Panc1 (cell line): ENCODE measurements around the gene TFG. TPM values are rescaled to one million over a fixed set of nuclear protein-coding genes. Genes with fewer than 3 reads are reported as not detected.

Experiments
- ATAC-seq: fragments of 200-7000 bp; cut with Tn5 transposase; 2 replicates; pipeline ENCODE4 v1.9.1; 2020; ENCODE audit warnings: mild to moderate bottlenecking, moderate library complexity
- BruUV-seq: library from RNA; stranded (reverse); fragments of 400-500 nt; replicated peaks from 2 replicates; lab custom pipeline; 2021; lab: Mats Ljungman, UMichigan
- CTCF ChIA-PET: fragments of 300-600 bp; sonication (Branson Sonifier 250); formaldehyde crosslinking; loops from one replicate; lab custom pipeline; 2022; ENCODE audit warnings: antibody characterized with exemption; lab: Charles Lee
- POLR2A ChIA-PET: fragments of 300-600 bp; sonication (Branson Sonifier 250); formaldehyde crosslinking; loops from one replicate; lab custom pipeline; 2022; ENCODE audit warnings: antibody characterized with exemption; lab: Charles Lee
- DNase-seq: peaks from one replicate; pipeline ENCODE4 v3.0.0-alpha.2; 2010; ENCODE audit warnings: low read depth, low spot score
- H3K27ac ChIP-seq: 2 replicates; pipeline ENCODE4 v1.5.1; 2011; ENCODE audit warnings: mild to moderate bottlenecking, low read length, inconsistent platforms
- H3K27me3 ChIP-seq: fragments of 200-500 bp; sonication (Bioruptor generic); 2 replicates; pipeline ENCODE4 v1.6.0; 2014; ENCODE audit warnings: low read length, inconsistent platforms; ENCODE audit not compliant: control insufficient read depth, insufficient read depth
- H3K36me3 ChIP-seq: fragments of 200-500 bp; sonication (Bioruptor generic); 2 replicates; pipeline ENCODE4 v1.5.1; 2014; ENCODE audit warnings: inconsistent platforms, mild to moderate bottlenecking, low read length, moderate library complexity; ENCODE audit not compliant: control insufficient read depth, insufficient read depth
- H3K4me1 ChIP-seq: 2 replicates; pipeline ENCODE4 v1.5.1; 2011; ENCODE audit warnings: inconsistent platforms, mild to moderate bottlenecking, low read length, moderate library complexity; ENCODE audit not compliant: control insufficient read depth, insufficient read depth
- H3K4me3 ChIP-seq, 2 experiments: 2 replicates each; pipeline ENCODE4 v1.5.1; 2011 to 2012; ENCODE audit warnings: low read depth in 2 of 2, low read length in 2 of 2, mild to moderate bottlenecking in 2 of 2, inconsistent platforms in 1 of 2, moderate library complexity in 1 of 2
- H3K9me3 ChIP-seq: fragments of 200-500 bp; sonication (Bioruptor generic); 2 replicates; pipeline ENCODE4 v1.5.1; 2014; ENCODE audit warnings: low read depth, mild to moderate bottlenecking, inconsistent platforms, low read length, moderate library complexity; ENCODE audit not compliant: control insufficient read depth, insufficient read depth
- CTCF ChIP-seq: fragments of 450-650 bp; IDR thresholded peaks from 2 replicates; pipeline ENCODE4 v1.5.1; 2017; ENCODE audit warnings: mild to moderate bottlenecking
- POLR2AphosphoS5 ChIP-seq: IDR thresholded peaks from 2 replicates; pipeline ENCODE4 v1.6.1; 2012; ENCODE audit warnings: mild to moderate bottlenecking, low read depth, low read length, moderate library complexity
- REST ChIP-seq, 2 experiments: IDR thresholded peaks; 2 replicates each; pipeline ENCODE4 v1.6.1; 2011 to 2012; ENCODE audit warnings: low read depth in 2 of 2, control low read depth in 1 of 2, low read length in 1 of 2, mild to moderate bottlenecking in 1 of 2, moderate library complexity in 1 of 2; ENCODE audit not compliant: insufficient read depth in 1 of 2
- SIN3A ChIP-seq: IDR thresholded peaks from 2 replicates; pipeline ENCODE4 v1.6.1; 2012; ENCODE audit warnings: low read depth, mild to moderate bottlenecking, low read length, moderate library complexity, borderline replicate concordance; ENCODE audit not compliant: insufficient read depth
- TCF7L2 ChIP-seq: IDR thresholded peaks from 2 replicates; pipeline ENCODE4 v1.6.1; 2011; ENCODE audit warnings: mild to moderate bottlenecking, low read depth, low read length, inconsistent platforms
- in situ Hi-C: cut with HindIII; loops from 2 replicates; pipeline ENCODE4 v1.10.0; 2016; ENCODE audit warnings: low sequenced_read_pairs, low pct_unique_long_range_greater_than_20kb
- intact Hi-C: fragments of 100-400 bp; cut with micrococcal nuclease; formaldehyde crosslinking; loops from one replicate; pipeline ENCODE4 v1.10.0; 2022; ENCODE audit not compliant: unreplicated experiment
- total RNA-seq: library from RNA; stranded (reverse); gene quantifications from one replicate; pipeline ENCODE4 v1.2.1, GENCODE V29; 2021; ENCODE audit not compliant: unreplicated experiment

The TFG gene
- total RNA-seq, 1 experiment from 2014 or later = 159 TPM

GRCh38 chr3:100744671-100745070 is 35.4 kb downstream of the TFG start:
- ChIA-PET CTCF (no interaction called here), POLR2A (no interaction called here)
- TF ChIP-seq SIN3A (no peak), REST (IDR thresholded peaks at IDR 0.05; ENCODE audit: insufficient read depth in 1 of 2, low read depth in 2 of 2, low read length in 1 of 2) (no peak), TCF7L2 (no peak), CTCF (no peak), POLR2AphosphoS5 (no peak)
- H3K4me1 ChIP-seq = no peaks in the 10 kb centered on the region
- intact Hi-C loops (no loop called here), in situ Hi-C loops (no loop called here)
- BruUV-seq = no TSS peak
- H3K36me3 ChIP-seq = peaks cover 92% of the 10 kb centered on the region
- no peak overlapping the region for H3K27ac ChIP-seq
- no peak overlapping the region for H3K4me3 ChIP-seq
- DNase-seq = no peak
- ATAC-seq = no peak
- no peaks in the 10 kb centered on the region for H3K9me3 ChIP-seq
- no peaks in the 10 kb centered on the region for H3K27me3 ChIP-seq

- intact Hi-C loops = no loop called here
- no TSS peak for BruUV-seq
- in situ Hi-C loops = no loop called here
Observed at GRCh38 chr3:100745617-100746016, 36.3 kb downstream of the TFG start.

More at GRCh38 chr3:100745617-100746016, 36.3 kb downstream of the TFG start:
- no peak for TF ChIP-seq REST (IDR thresholded peaks at IDR 0.05; ENCODE audit: insufficient read depth in 1 of 2, low read depth in 2 of 2, low read length in 1 of 2)
- TF ChIP-seq CTCF = no peak
- no peak for TF ChIP-seq POLR2AphosphoS5
- TF ChIP-seq TCF7L2 = no peak
- no peak for TF ChIP-seq SIN3A
- DNase-seq (no peak), ATAC-seq (no peak)
- no peak overlapping the region for H3K27ac ChIP-seq
- H3K4me1 ChIP-seq = no peaks in the 10 kb centered on the region
- ChIA-PET CTCF (no interaction called here), POLR2A (no interaction called here)
- H3K9me3 ChIP-seq = no peaks in the 10 kb centered on the region
- no peak overlapping the region for H3K4me3 ChIP-seq
- no peaks in the 10 kb centered on the region for H3K27me3 ChIP-seq
- peaks cover 94% of the 10 kb centered on the region for H3K36me3 ChIP-seq
